HG02798 (cell line): ENCODE data around the gene ADAMTSL5.
A peak's percentile ranks its signal among the peaks of the same experiment; 100 is the strongest.
"Not testable (repeated sequence)": the region's sequence is repeated elsewhere in the genome, so short reads cannot be mapped to it uniquely, and the experiment has no call there.

ENCODE experiments used
- ATAC-seq: cut with Tn5 transposase; IDR thresholded peaks from one replicate; pipeline ENCODE4 v1.9.1; 2021; ENCODE audit warnings: mild to moderate bottlenecking; ENCODE audit not compliant: unreplicated experiment, poor library complexity

The ADAMTSL5 gene

GRCh38 chr19:1483131-1483978 is 29.5 kb downstream of the ADAMTSL5 start:
- no peak for ATAC-seq

GRCh38 chr19:1482361-1483130 is 30.3 kb downstream of the ADAMTSL5 start:
- ATAC-seq: no peak

- no peak for ATAC-seq
Measured at GRCh38 chr19:1481893-1482360, 30.9 kb downstream of the ADAMTSL5 start.

GRCh38 chr19:1481224-1481892 is 31.5 kb downstream of the ADAMTSL5 start:
- no peak for ATAC-seq

- peak; percentile 91 for ATAC-seq
Measured at GRCh38 chr19:1478934-1479707, 33.7 kb downstream of the ADAMTSL5 start, which contains the start of gene C19orf25. Gene C19orf25 (minus strand): TSS chr19:1479215. CDS start chr19:1478903, 312 bp downstream.

GRCh38 chr19:1477056-1477455 is 35.8 kb downstream of the ADAMTSL5 start:
- not testable (repeated sequence) for ATAC-seq

- no peak for ATAC-seq
Measured at GRCh38 chr19:1475751-1476437, 36.9 kb downstream of the ADAMTSL5 start.

- no peak for ATAC-seq
Measured at GRCh38 chr19:1474765-1475351, 38.0 kb downstream of the ADAMTSL5 start.

GRCh38 chr19:1474011-1474764 is 38.6 kb downstream of the ADAMTSL5 start:
- no peak for ATAC-seq

GRCh38 chr19:1473085-1473851 is 39.6 kb downstream of the ADAMTSL5 start:
- no peak for ATAC-seq

GRCh38 chr19:1472231-1473084 is 40.4 kb downstream of the ADAMTSL5 start:
- ATAC-seq: no peak

- no peak for ATAC-seq
Measured at GRCh38 chr19:1471515-1472160, 41.2 kb downstream of the ADAMTSL5 start.

GRCh38 chr19:1471010-1471514 is 41.8 kb downstream of the ADAMTSL5 start:
- ATAC-seq: no peak

- no peak for ATAC-seq
Measured at GRCh38 chr19:1470305-1471009, 42.4 kb downstream of the ADAMTSL5 start.

- no peak for ATAC-seq
Measured at GRCh38 chr19:1470055-1470304, 42.8 kb downstream of the ADAMTSL5 start.
